GM12892 (cell line): ENCODE measurements around the gene WWOX.

Source experiments
- POLR2A ChIP-seq: IDR thresholded peaks from 2 replicates; pipeline ENCODE4 v1.6.1; 2011; ENCODE audit warnings: low read depth, low read length, control low read depth
- POLR2AphosphoS5 ChIP-seq: IDR thresholded peaks from 2 replicates; pipeline ENCODE4 v1.6.1; 2011; ENCODE audit warnings: low read depth, low read length, control low read depth

- TF ChIP-seq POLR2AphosphoS5 (no peak), POLR2A (no peak)
These were observed 691.6 kb downstream of the WWOX start for GRCh38 chr16:78791011-78791410.
